AG04449 (cell line): ENCODE data around the gene GTPBP2.
"Not testable (repeated sequence)": the region's sequence is repeated elsewhere in the genome, so short reads cannot be mapped to it uniquely, and the experiment has no call there.

Experiments
- CTCF ChIA-PET: fragments of 350-600 bp; formaldehyde crosslinking; extraction: SDS; loops from one replicate; lab custom pipeline; 2021; ENCODE audit warnings: antibody characterized with exemption; lab: Yijun Ruan, JAX
- POLR2A ChIA-PET: fragments of 400-600, 350-600 bp; formaldehyde crosslinking; extraction: SDS; loops from one replicate; lab custom pipeline; 2020; ENCODE audit warnings: antibody characterized with exemption, inconsistent platforms; lab: Yijun Ruan, JAX
- DNase-seq: peaks from one replicate; pipeline ENCODE4 v3.0.0-alpha.2; 2010; ENCODE audit warnings: low read depth, low spot score
- H3K4me3 ChIP-seq: 2 replicates; pipeline ENCODE4 v1.5.1; 2011; ENCODE audit warnings: low read depth, mild to moderate bottlenecking, control low read depth, low read length
- CTCF ChIP-seq: IDR thresholded peaks from one replicate; pipeline ENCODE4 v1.5.1; 2011; ENCODE audit warnings: mild to moderate bottlenecking, moderate library complexity, low read length, control low read depth, inconsistent platforms; ENCODE audit not compliant: insufficient read depth; ENCODE audit errors: missing control alignments

GTPBP2 gene

DNA sequence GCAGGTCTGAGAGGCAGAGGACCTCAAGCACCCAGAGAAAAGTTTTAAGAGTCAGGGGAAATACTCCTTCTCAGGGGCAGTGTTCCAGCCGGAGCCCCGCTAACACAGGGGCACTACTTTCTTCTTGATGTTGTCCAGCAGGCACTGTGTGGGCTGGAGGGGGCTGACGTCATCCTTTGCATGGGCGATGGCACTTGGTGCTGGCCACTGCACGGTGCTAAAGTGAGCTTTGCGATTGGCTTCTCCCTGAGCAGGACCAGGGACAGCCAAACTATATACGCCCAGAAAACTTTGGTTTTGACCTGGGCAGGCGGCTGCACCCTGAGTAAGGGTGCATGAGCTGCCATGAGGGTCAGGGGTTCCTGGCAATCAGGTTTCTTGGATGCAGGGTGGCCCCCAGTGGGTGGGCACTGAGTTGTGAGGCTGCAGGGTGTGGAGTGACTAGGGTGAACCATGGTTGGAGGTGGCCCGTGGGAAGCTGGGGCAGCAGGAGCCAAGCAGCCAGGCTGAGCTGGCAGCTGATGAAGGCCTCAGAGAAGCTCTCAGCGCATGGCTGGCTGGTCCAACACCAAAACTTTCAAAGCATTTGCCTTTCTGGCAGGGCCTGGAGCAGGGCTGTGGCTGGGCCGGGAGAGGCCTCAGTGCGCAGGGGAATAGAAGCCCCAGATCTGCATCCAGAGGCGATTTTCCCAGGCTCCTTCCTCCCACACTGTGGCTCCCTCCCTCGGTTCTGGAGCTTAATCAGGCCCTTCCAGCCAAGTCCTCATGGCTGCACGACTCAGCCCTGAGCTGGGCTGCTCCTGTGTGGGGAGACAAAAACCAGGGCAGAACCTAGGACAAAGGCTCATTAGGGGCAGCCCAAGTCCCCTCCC lies 40.2 kb upstream of the GTPBP2 start:
- no peak for DNase-seq
- no peak for TF ChIP-seq CTCF

GRCh38 chr6:43668151-43669028 lies 39.3 kb upstream of the GTPBP2 start:
- ChIA-PET CTCF (interaction anchor here (0.8 to 15.5 kb wide), 33 partner anchors 11 to 525 kb away, joined by 3 to 324 read pairs (median 5); partner anchors contain the start of genes MRPS18A and RSPH9), POLR2A (interaction anchor here (1.0 to 1.4 kb wide), 2 partner anchors 19 to 102 kb away, joined by 3 to 6 read pairs; partner anchors contain the start of genes MRPS18A and VEGFA)
- H3K4me3 ChIP-seq, result no peak overlapping the region
- TF ChIP-seq CTCF, result peak; percentile 77
- no peak for DNase-seq

More for the DNA sequence above, 40.2 kb upstream of the GTPBP2 start:
- no peak overlapping the region for H3K4me3 ChIP-seq
- POLR2A ChIA-PET, result interaction anchor here (0.5 to 1.4 kb wide), 3 partner anchors 19 to 101 kb away, joined by 3 to 6 read pairs (median 3); partner anchors contain the start of genes MRPS18A and VEGFA
- CTCF ChIA-PET, result interaction anchor here (0.8 to 15.5 kb wide), 13 partner anchors 10 to 411 kb away, joined by 3 to 324 read pairs (median 35); partner anchors contain the start of genes MRPS18A, RSPH9 and VEGFA

DNA sequence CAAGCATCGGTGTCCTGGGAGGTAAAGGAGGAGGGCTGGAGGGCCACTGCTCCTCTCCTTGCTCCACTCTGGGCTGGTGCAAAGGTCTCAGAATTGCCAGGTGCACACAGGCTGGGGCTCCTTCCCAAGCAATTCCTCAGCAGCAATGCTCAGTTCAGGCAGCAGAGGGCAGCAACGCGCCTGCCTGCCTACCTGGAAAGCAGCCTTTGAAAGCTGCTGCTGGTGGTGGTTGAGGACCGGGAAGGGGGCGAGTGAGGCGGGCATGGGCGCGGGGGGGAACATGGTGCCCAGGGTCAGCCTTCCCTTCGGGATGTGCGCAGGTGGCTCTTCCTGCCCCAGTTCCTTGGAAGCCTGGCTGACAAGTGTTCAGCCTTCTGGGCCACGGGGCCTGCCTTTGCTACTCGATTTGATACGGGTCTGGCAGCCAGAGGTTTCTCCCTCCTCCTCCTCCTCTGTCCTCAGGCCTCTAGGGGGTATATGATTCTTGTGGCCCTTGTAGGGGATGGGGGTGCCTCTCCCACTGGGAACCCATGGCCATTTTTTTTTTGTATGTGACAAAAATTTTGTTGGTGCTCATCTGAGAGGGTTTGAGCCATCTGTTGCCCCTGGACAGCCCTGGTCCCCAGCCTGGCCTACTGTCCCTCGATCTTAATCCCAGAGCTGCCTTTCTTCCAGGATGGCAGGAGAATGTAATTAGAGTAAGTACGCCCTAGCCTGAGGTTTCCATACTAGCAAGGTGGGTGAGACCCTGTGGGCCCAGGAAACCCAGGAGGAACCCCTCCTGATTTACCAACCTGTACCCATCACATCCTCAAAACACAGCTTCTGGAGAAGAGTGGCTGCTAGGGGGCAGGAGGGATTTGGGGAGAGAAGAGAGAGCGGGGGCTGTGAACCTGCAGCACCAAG lies 38.4 kb upstream of the GTPBP2 start:
- peak; percentile 99 for TF ChIP-seq CTCF
- no peak for DNase-seq
- POLR2A ChIA-PET, result interaction anchor here (0.8 to 2.7 kb wide), 3 partner anchors 103 to 462 kb away, joined by 3 to 9 read pairs (median 3); partner anchors contain the start of gene VEGFA
- CTCF ChIA-PET, result interaction anchor here (0.6 to 15.5 kb wide), 45 partner anchors 10 to 526 kb away, joined by 3 to 324 read pairs (median 5); partner anchors contain the start of genes MRPS18A and RSPH9
- H3K4me3 ChIP-seq, result peak overlapping the region; percentile 36

GRCh38 chr6:43666196-43666920 lies 37.3 kb upstream of the GTPBP2 start:
- no peak overlapping the region for H3K4me3 ChIP-seq
- no peak for DNase-seq
- POLR2A ChIA-PET, result interaction anchor here (0.5 to 2.7 kb wide), 4 partner anchors 37 to 463 kb away, joined by 3 to 9 read pairs (median 4); partner anchors contain the start of gene VEGFA
- CTCF ChIA-PET, result interaction anchor here (0.6 to 15.5 kb wide), 32 partner anchors 8 to 447 kb away, joined by 3 to 324 read pairs (median 6); partner anchors contain the start of genes MAD2L1BP, MRPS18A and RSPH9
- TF ChIP-seq CTCF, result no peak

DNA sequence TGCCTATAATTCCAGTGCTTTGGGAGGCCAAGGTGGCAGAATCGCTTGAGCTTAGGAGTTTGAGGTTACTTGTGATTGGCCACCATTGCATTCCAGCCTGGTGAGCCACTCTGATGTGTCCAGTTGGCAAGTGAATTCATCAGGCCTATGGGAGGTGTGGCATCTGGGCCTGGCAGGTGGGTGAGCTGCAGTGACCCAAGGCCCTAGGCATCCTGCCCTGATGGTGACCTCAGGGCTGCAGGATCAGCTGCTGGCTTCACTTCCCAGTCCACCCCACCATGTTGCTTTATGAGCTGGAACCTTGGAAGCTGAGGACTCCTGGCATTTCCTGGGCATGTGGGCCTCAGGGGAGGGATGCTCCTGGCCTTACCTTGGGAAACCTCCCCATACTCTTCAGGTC lies 36.3 kb upstream of the GTPBP2 start:
- H3K4me3 ChIP-seq, result no peak overlapping the region
- no peak for DNase-seq
- POLR2A ChIA-PET, result interaction anchor here (1.4 to 2.7 kb wide), 2 partner anchors 36 to 105 kb away, joined by 4 to 9 read pairs; partner anchors contain the start of gene VEGFA
- CTCF ChIA-PET, result interaction anchor here (0.8 to 15.5 kb wide), 14 partner anchors 9 to 415 kb away, joined by 3 to 324 read pairs (median 22); partner anchors contain the start of genes MAD2L1BP, MRPS18A and RSPH9
- TF ChIP-seq CTCF, result no peak

DNA sequence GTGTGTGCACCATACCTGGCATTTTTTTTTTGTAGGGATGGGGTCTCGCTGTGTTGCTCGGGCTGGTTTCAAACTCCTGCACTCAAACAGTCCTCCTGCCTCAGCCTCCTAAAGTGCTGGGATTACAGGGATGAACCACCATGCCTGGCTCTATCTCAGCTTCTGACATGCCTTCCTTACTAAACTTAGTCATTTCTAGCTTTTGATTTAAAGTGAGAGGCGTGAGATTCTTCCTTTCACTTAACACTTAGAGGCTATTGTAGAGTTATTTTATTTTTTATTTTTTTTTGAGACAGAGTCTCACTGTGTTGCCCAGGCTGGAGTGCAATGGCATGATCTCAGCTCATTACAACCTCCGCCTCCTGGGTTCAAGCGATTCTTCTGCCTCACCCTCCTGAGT lies 33.9 kb upstream of the GTPBP2 start:
- H3K4me3 ChIP-seq, POLR2A ChIA-PET: not testable (repeated sequence)

More for the DNA sequence above, 33.9 kb upstream of the GTPBP2 start:
- CTCF ChIA-PET, result interaction anchor here (0.6 to 1.9 kb wide), 5 partner anchors 9 to 416 kb away, joined by 3 to 6 read pairs (median 3); no protein-coding TSS in a partner anchor
- not testable (repeated sequence) for DNase-seq
